CD4-positive, alpha-beta memory T cell (primary cell): ENCODE data around the gene DLX2. TPM values are rescaled to one million over a fixed set of nuclear protein-coding genes. Genes with fewer than 3 reads are reported as not detected.

Source experiments
- CTCF ChIA-PET: fragments of 350-600 bp; sonication (Branson Sonifier 250); formaldehyde crosslinking; loops from one replicate; lab custom pipeline; 2021; ENCODE audit warnings: inconsistent platforms; ENCODE audit not compliant: partially characterized antibody; lab: Charles Lee
- POLR2A ChIA-PET: fragments of 350-600 bp; sonication (Branson Sonifier 250); formaldehyde crosslinking; loops from one replicate; lab custom pipeline; 2021; ENCODE audit not compliant: partially characterized antibody; lab: Charles Lee
- DNase-seq, 5 donors: peaks; one replicate each; pipeline versions ENCODE4 v3.0.0 to v3.0.0-alpha.2; 2020 to 2022; ENCODE audit warnings: mixed read lengths in 1 of 5
- H3K27ac ChIP-seq: one replicate; pipeline ENCODE4 v1.7.0; 2013; ENCODE audit warnings: low read depth, low read length
- H3K27me3 ChIP-seq: 2 replicates; pipeline ENCODE4 v1.7.0; 2013; ENCODE audit warnings: mild to moderate bottlenecking, low read length, moderate library complexity; ENCODE audit not compliant: insufficient read depth
- H3K36me3 ChIP-seq: 2 replicates; pipeline ENCODE4 v1.7.0; 2013; ENCODE audit warnings: mild to moderate bottlenecking, low read length, moderate library complexity; ENCODE audit not compliant: insufficient read depth
- H3K4me1 ChIP-seq: 2 replicates; pipeline ENCODE4 v1.7.0; 2013; ENCODE audit warnings: mild to moderate bottlenecking, low read length, moderate library complexity; ENCODE audit not compliant: insufficient read depth
- H3K4me3 ChIP-seq, 2 donors: one replicate each; pipeline ENCODE4 v1.7.0; 2013; ENCODE audit warnings: low read length in 2 of 2, mild to moderate bottlenecking in 1 of 2
- H3K9me3 ChIP-seq, 2 donors: one replicate each; pipeline ENCODE4 v1.7.0; 2013; ENCODE audit warnings: low read length in 2 of 2, control low read depth in 1 of 2; ENCODE audit not compliant: control insufficient read depth in 1 of 2
- H3K27ac Mint-ChIP-seq, 7 donors: one replicate each; pipeline ENCODE4 v1.8.0; 2020 to 2021; ENCODE audit warnings: mixed read lengths in 7 of 7, mild to moderate bottlenecking in 6 of 7, inconsistent platforms in 3 of 7, moderate library complexity in 3 of 7
- H3K27me3 Mint-ChIP-seq, 2 donors: one replicate each; pipeline ENCODE4 v1.8.0; 2020 to 2021; ENCODE audit warnings: mixed read lengths in 2 of 2
- H3K36me3 Mint-ChIP-seq, 2 donors: one replicate each; pipeline ENCODE4 v1.8.0; 2020 to 2021; ENCODE audit warnings: mixed read lengths in 2 of 2, inconsistent platforms in 1 of 2, mild to moderate bottlenecking in 1 of 2
- H3K4me1 Mint-ChIP-seq, 4 donors: one replicate each; pipeline ENCODE4 v1.8.0; 2020 to 2021; ENCODE audit warnings: mixed read lengths in 4 of 4, mild to moderate bottlenecking in 1 of 4
- H3K4me3 Mint-ChIP-seq, 8 donors: one replicate each; pipeline ENCODE4 v1.8.0; 2020 to 2021; ENCODE audit warnings: mixed read lengths in 8 of 8, mild to moderate bottlenecking in 7 of 8, moderate library complexity in 6 of 8, inconsistent platforms in 3 of 8
- H3K9me3 Mint-ChIP-seq, 8 donors: one replicate each; pipeline ENCODE4 v1.8.0; 2020 to 2021; ENCODE audit warnings: mixed read lengths in 8 of 8, mild to moderate bottlenecking in 5 of 8, inconsistent platforms in 3 of 8, moderate library complexity in 1 of 8
- intact Hi-C: fragments of 100-400 bp; cut with micrococcal nuclease; formaldehyde crosslinking; loops from one replicate; pipeline ENCODE4 v1.15.1; 2023
- polyA plus RNA-seq, 2 donors: library from polyadenylated mRNA; unstranded; fragments of 300-500 nt; fragmentation: Illumina TruSeq; gene quantifications; one replicate each; pipeline ENCODE4 v1.2.3, GENCODE V29; 2021
- total RNA-seq, 2 experiments: library from RNA; stranded (reverse); gene quantifications; one replicate each; pipeline ENCODE4 v1.2.3, GENCODE V29; 2021

DLX2 gene
- total and polyA plus RNA-seq, 4 experiments from 2014 or later, result not detected

GRCh38 chr2:172086241-172087206 lies 16.2 kb downstream of the DLX2 start:
- Mint-ChIP-seq H3K4me3 (peak overlapping the region; percentile 66 to 89 (median 70)), H3K27ac (peak overlapping the region in 5 of 7 donors; percentile 8 to 99 (median 86)), H3K9me3 (peaks cover 0 to 54% (median 14%) of the 10 kb centered on the region in 8 donors), H3K27me3 (peaks cover 70 to 84% of the 10 kb centered on the region in 2 donors), H3K4me1 (peaks cover 28 to 81% (median 54%) of the 10 kb centered on the region in 4 donors), H3K36me3 (peaks cover 0 to 15% of the 10 kb centered on the region in 2 donors)
- Histone ChIP-seq H3K4me3 (peak overlapping the region in 1 of 2 donors; percentile 42), H3K9me3 (no peaks in the 10 kb centered on the region), H3K36me3 (no peaks in the 10 kb centered on the region), H3K27ac (no peak overlapping the region), H3K27me3 (peaks cover 100% of the 10 kb centered on the region), H3K4me1 (peaks cover 68% of the 10 kb centered on the region)
- intact Hi-C loops, result loop anchor here (1.0 to 10.0 kb wide), 2 partner anchors 9 to 1262 kb away; no protein-coding TSS in a partner anchor
- ChIA-PET POLR2A (interaction anchor here (1.0 to 14.0 kb wide), 2 partner anchors 15 to 379 kb away, joined by 3 to 186 read pairs; partner anchors contain the start of gene DLX2), CTCF (interaction anchor here (0.9 to 1.7 kb wide), 3 partner anchors 10 to 31 kb away, joined by 3 to 5 read pairs (median 3); no protein-coding TSS in a partner anchor)
- DNase-seq, result peak; percentile 62 to 73 (median 68)

DNA sequence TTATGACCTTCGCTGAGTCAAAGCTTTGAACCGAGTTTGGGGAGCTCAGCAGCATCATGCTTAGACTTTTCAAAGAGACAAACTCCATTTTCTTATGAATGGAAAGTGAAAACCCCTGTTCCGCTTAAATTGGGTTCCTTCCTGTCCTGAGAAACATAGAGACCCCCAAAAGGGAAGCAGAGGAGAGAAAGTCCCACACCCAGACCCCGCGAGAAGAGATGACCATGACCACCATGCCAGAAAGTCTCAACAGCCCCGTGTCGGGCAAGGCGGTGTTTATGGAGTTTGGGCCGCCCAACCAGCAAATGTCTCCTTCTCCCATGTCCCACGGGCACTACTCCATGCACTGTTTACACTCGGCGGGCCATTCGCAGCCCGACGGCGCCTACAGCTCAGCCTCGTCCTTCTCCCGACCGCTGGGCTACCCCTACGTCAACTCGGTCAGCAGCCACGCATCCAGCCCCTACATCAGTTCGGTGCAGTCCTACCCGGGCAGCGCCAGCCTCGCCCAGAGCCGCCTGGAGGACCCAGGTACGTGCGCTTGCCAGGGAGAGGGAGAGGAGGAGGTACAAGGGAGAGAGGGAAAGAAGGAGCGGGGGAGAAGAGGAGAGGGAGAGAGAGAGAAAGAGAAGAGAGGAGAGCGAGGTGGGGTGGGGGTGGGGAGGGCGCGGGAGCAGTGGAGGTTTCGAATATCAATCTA lies 17.1 kb downstream of the DLX2 start, which contains the start of gene DLX1:
TSS of gene DLX1 (plus strand) at position 48 of the 700 bp plus-strand sequence. CDS start at position 219, 171 bp downstream.
- Histone ChIP-seq H3K9me3 (no peaks in the 10 kb centered on the region), H3K4me1 (peaks cover 68% of the 10 kb centered on the region), H3K27me3 (peaks cover 100% of the 10 kb centered on the region), H3K27ac (no peak within 1 kb of the TSS), H3K36me3 (no peaks in the 10 kb centered on the region), H3K4me3 (peak within 1 kb of the TSS; percentile 28 to 42)
- intact Hi-C loops, result loop anchor here (1.0 to 10.0 kb wide), 3 partner anchors 10 to 1261 kb away; partner anchors contain the start of gene DLX2
- Mint-ChIP-seq H3K27ac (peak within 1 kb of the TSS in 6 of 7 donors; percentile 24 to 99 (median 87)), H3K27me3 (peaks cover 66 to 85% of the 10 kb centered on the region in 2 donors), H3K4me3 (peak within 1 kb of the TSS; percentile 73 to 89 (median 78)), H3K9me3 (peaks cover 0 to 57% (median 16%) of the 10 kb centered on the region in 8 donors), H3K4me1 (peaks cover 28 to 78% (median 57%) of the 10 kb centered on the region in 4 donors), H3K36me3 (peaks cover 0 to 15% of the 10 kb centered on the region in 2 donors)
- ChIA-PET POLR2A (interaction anchor here (1.0 to 14.0 kb wide), 2 partner anchors 15 to 380 kb away, joined by 3 to 186 read pairs; partner anchors contain the start of gene DLX2), CTCF (interaction anchor here (1.0 to 1.7 kb wide), 2 partner anchors 9 to 19 kb away, joined by 3 to 5 read pairs; no protein-coding TSS in a partner anchor)
- DNase-seq, result peak in 2 of 5 donors; percentile 30 to 33

- peaks cover 72 to 82% of the 10 kb centered on the region in 2 donors for H3K27me3 Mint-ChIP-seq
- peak in 4 of 5 donors; percentile 48 to 54 (median 51) for DNase-seq
- intact Hi-C loops, result loop anchor here (2.0 to 10.0 kb wide), 2 partner anchors 18 to 1260 kb away; partner anchors contain the start of gene DLX2
- POLR2A ChIA-PET, result interaction anchor here (1.0 to 14.0 kb wide), 2 partner anchors 16 to 380 kb away, joined by 3 to 186 read pairs; partner anchors contain the start of gene DLX2
- H3K36me3 Mint-ChIP-seq, result peaks cover 0 to 18% of the 10 kb centered on the region in 2 donors
- peaks cover 99% of the 10 kb centered on the region for H3K27me3 ChIP-seq
- peak overlapping the region; percentile 73 to 89 (median 78) for H3K4me3 Mint-ChIP-seq
- CTCF ChIA-PET, result no interaction called here
- no peaks in the 10 kb centered on the region for H3K36me3 ChIP-seq
- H3K4me3 ChIP-seq, result peak overlapping the region; percentile 28 to 42
- H3K4me1 Mint-ChIP-seq, result peaks cover 27 to 72% (median 58%) of the 10 kb centered on the region in 4 donors
- peak overlapping the region in 6 of 7 donors; percentile 24 to 99 (median 86) for H3K27ac Mint-ChIP-seq
- peaks cover 66% of the 10 kb centered on the region for H3K4me1 ChIP-seq
- H3K27ac ChIP-seq, result no peak overlapping the region
- H3K9me3 Mint-ChIP-seq, result peaks cover 0 to 64% (median 21%) of the 10 kb centered on the region in 8 donors
- no peaks in the 10 kb centered on the region for H3K9me3 ChIP-seq
Measured at GRCh38 chr2:172084645-172085459, 17.8 kb downstream of the DLX2 start.

DNA sequence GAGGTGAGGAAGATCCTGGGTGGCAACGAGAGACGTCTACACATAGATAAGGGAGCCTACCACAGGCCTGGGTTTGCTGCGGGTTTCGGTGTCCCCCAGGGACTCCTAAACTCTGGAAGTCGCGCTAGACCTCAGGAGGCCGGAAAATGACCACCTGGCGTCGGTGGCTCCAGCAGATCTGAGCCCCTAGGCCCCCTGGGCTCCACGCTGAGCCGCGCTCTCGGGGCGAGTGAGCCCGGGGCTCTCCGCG lies 18.4 kb downstream of the DLX2 start:
- peaks cover 26 to 72% (median 56%) of the 10 kb centered on the region in 4 donors for H3K4me1 Mint-ChIP-seq
- H3K4me3 Mint-ChIP-seq, result peak overlapping the region; percentile 10 to 89 (median 77)
- no peaks in the 10 kb centered on the region for H3K36me3 ChIP-seq
- H3K9me3 Mint-ChIP-seq, result peaks cover 0 to 67% (median 23%) of the 10 kb centered on the region in 8 donors
- DNase-seq, result no peak
- H3K27me3 ChIP-seq, result peaks cover 95% of the 10 kb centered on the region
- POLR2A ChIA-PET, result interaction anchor here (14.0 kb wide), 1 partner anchor 17 kb away, joined by 186 read pairs; the partner anchor contains the start of gene DLX2
- H3K4me3 ChIP-seq, result peak overlapping the region in 1 of 2 donors; percentile 42
- intact Hi-C loops, result loop anchor here (2.0 to 10.0 kb wide), 2 partner anchors 18 to 1260 kb away; partner anchors contain the start of gene DLX2
- H3K9me3 ChIP-seq, result no peaks in the 10 kb centered on the region
- H3K27me3 Mint-ChIP-seq, result peaks cover 70 to 80% of the 10 kb centered on the region in 2 donors
- H3K27ac Mint-ChIP-seq, result peak overlapping the region in 4 of 7 donors; percentile 77 to 99 (median 90)
- H3K4me1 ChIP-seq, result peaks cover 65% of the 10 kb centered on the region
- H3K36me3 Mint-ChIP-seq, result peaks cover 0 to 19% of the 10 kb centered on the region in 2 donors
- H3K27ac ChIP-seq, result no peak overlapping the region
- CTCF ChIA-PET, result no interaction called here

- Histone ChIP-seq H3K27ac (no peak overlapping the region), H3K4me3 (peak overlapping the region in 1 of 2 donors; percentile 42), H3K36me3 (no peaks in the 10 kb centered on the region), H3K27me3 (peaks cover 90% of the 10 kb centered on the region), H3K9me3 (no peaks in the 10 kb centered on the region), H3K4me1 (peaks cover 65% of the 10 kb centered on the region)
- ChIA-PET POLR2A (interaction anchor here (2.3 to 14.0 kb wide), 2 partner anchors 8 to 17 kb away, joined by 17 to 186 read pairs; partner anchors contain the start of gene DLX2), CTCF (interaction anchor here (1.6 kb wide), 1 partner anchor 19 kb away, joined by 3 read pairs; no protein-coding TSS in a partner anchor)
- peaks cover 72 to 81% of the 10 kb centered on the region in 2 donors for H3K27me3 Mint-ChIP-seq
- H3K4me1 Mint-ChIP-seq, result peaks cover 26 to 72% (median 56%) of the 10 kb centered on the region in 4 donors
- H3K4me3 Mint-ChIP-seq, result peak overlapping the region; percentile 55 to 89 (median 77)
- H3K36me3 Mint-ChIP-seq, result peaks cover 0 to 19% of the 10 kb centered on the region in 2 donors
- intact Hi-C loops, result loop anchor here (2.0 to 10.0 kb wide), 2 partner anchors 19 to 1259 kb away; partner anchors contain the start of gene DLX2
- DNase-seq, result peak in 3 of 5 donors; percentile 15 to 33 (median 15)
- peak overlapping the region in 5 of 7 donors; percentile 43 to 99 (median 88) for H3K27ac Mint-ChIP-seq
- H3K9me3 Mint-ChIP-seq, result peaks cover 0 to 67% (median 22%) of the 10 kb centered on the region in 8 donors
Measured at GRCh38 chr2:172083628-172084394, 18.9 kb downstream of the DLX2 start.
